Panc1 (cell line): ENCODE results near the gene NEURL2.

Experiments used
- CTCF ChIP-seq: fragments of 450-650 bp; IDR thresholded peaks from 2 replicates; pipeline ENCODE4 v1.5.1; 2017; ENCODE audit warnings: mild to moderate bottlenecking
- POLR2AphosphoS5 ChIP-seq: IDR thresholded peaks from 2 replicates; pipeline ENCODE4 v1.6.1; 2012; ENCODE audit warnings: mild to moderate bottlenecking, low read depth, low read length, moderate library complexity

GRCh38 chr20:45920462-45921336 is 29.7 kb upstream of the NEURL2 start:
- TF ChIP-seq POLR2AphosphoS5 (no peak), CTCF (no peak)
